PC-3 (cell line): ENCODE measurements around the gene PTPRN2. TPM values are rescaled to one million over a fixed set of nuclear protein-coding genes. Genes with fewer than 3 reads are reported as not detected.

Experiments
- ATAC-seq: fragments of 200-7000 bp; cut with Tn5 transposase; 2 replicates; pipeline ENCODE4 v1.9.1; 2020; ENCODE audit warnings: mild to moderate bottlenecking, moderate library complexity
- BruUV-seq: library from RNA; stranded (reverse); fragments of 400-500 nt; replicated peaks from 2 replicates; lab custom pipeline; 2021; lab: Mats Ljungman, UMichigan
- CTCF ChIA-PET: fragments of 300-600 bp; sonication (Branson Sonifier 250); formaldehyde crosslinking; loops from one replicate; lab custom pipeline; 2022; ENCODE audit warnings: antibody characterized with exemption; lab: Charles Lee
- POLR2A ChIA-PET: fragments of 300-600 bp; sonication (Branson Sonifier 250); formaldehyde crosslinking; loops from one replicate; lab custom pipeline; 2022; ENCODE audit warnings: antibody characterized with exemption; ENCODE audit not compliant: unreplicated experiment; lab: Charles Lee
- DNase-seq: peaks from one replicate; pipeline ENCODE4 v3.0.0-alpha.2; 2015
- H2AFZ ChIP-seq: fragments of 300-600 bp; sonication (generic); 2 replicates; pipeline ENCODE4 v1.6.0; 2016; ENCODE audit warnings: antibody characterized with exemption, low read length
- H3F3A ChIP-seq: fragments of 300-600 bp; sonication (generic); one replicate; pipeline ENCODE4 v1.6.0; 2017; ENCODE audit warnings: antibody characterized with exemption, low read length, control low read depth, mild to moderate bottlenecking; ENCODE audit not compliant: unreplicated experiment
- H3K27ac ChIP-seq: fragments of 300-600 bp; sonication (generic); 2 replicates; pipeline ENCODE4 v1.5.1; 2016; ENCODE audit warnings: mild to moderate bottlenecking, low read length
- H3K27me3 ChIP-seq: fragments of 300-600 bp; sonication (generic); 2 replicates; pipeline ENCODE4 v1.6.1; 2016; ENCODE audit warnings: low read length, mixed read lengths
- H3K36me3 ChIP-seq: fragments of 300-600 bp; sonication (generic); 2 replicates; pipeline ENCODE4 v1.6.1; 2016; ENCODE audit warnings: low read depth, mixed run types, low read length, mixed read lengths
- H3K4me1 ChIP-seq: fragments of 300-600 bp; sonication (generic); 2 replicates; pipeline ENCODE4 v1.5.1; 2016; ENCODE audit warnings: low read length; ENCODE audit not compliant: insufficient read depth
- H3K4me2 ChIP-seq: fragments of 300-600 bp; sonication (generic); 2 replicates; pipeline ENCODE4 v1.6.0; 2016; ENCODE audit warnings: low read length
- H3K4me3 ChIP-seq: fragments of 300-600 bp; sonication (generic); 2 replicates; pipeline ENCODE4 v1.5.1; 2016; ENCODE audit warnings: mild to moderate bottlenecking, low read length, mixed read lengths
- H3K79me2 ChIP-seq: fragments of 300-600 bp; sonication (generic); 2 replicates; pipeline ENCODE4 v1.6.1; 2017; ENCODE audit warnings: low read length, mixed read lengths
- H3K9ac ChIP-seq: fragments of 300-600 bp; sonication (generic); 2 replicates; pipeline ENCODE4 v1.6.0; 2016; ENCODE audit warnings: mild to moderate bottlenecking, low read length
- H3K9me2 ChIP-seq: fragments of 300-600 bp; sonication (generic); replicated peaks from 2 replicates; pipeline ENCODE4 v1.6.1; 2016; ENCODE audit warnings: mixed run types, low read length, mixed read lengths
- H3K9me3 ChIP-seq: fragments of 300-600 bp; sonication (generic); 2 replicates; pipeline ENCODE4 v1.6.1; 2016; ENCODE audit warnings: low read length, mixed read lengths
- H4K20me1 ChIP-seq: fragments of 300-600 bp; sonication (generic); 2 replicates; pipeline ENCODE4 v1.6.1; 2016; ENCODE audit warnings: low read length, mixed read lengths
- CTCF ChIP-seq: fragments of 300-600 bp; sonication (generic); conservative IDR thresholded peaks from 2 replicates; pipeline ENCODE4 v1.5.1; 2017; ENCODE audit warnings: antibody characterized with exemption, low read depth, mild to moderate bottlenecking, low read length
- EZH2 ChIP-seq: fragments of 300-600 bp; sonication (generic); IDR thresholded peaks from one replicate; pipeline ENCODE4 v1.6.1; 2017; ENCODE audit warnings: antibody characterized with exemption, mild to moderate bottlenecking, low read length; ENCODE audit not compliant: unreplicated experiment
- EZH2phosphoT487 ChIP-seq: fragments of 300-600 bp; sonication (generic); IDR thresholded peaks from 2 replicates; pipeline ENCODE4 v1.6.1; 2018; ENCODE audit warnings: mild to moderate bottlenecking, antibody characterized with exemption, low read length, borderline replicate concordance
- intact Hi-C: fragments of 100-400 bp; cut with micrococcal nuclease; formaldehyde crosslinking; loops from 2 replicates; pipeline ENCODE4 v1.9.0; 2023
- total RNA-seq: library from RNA; depleted of rRNA; stranded (reverse); fragments of >200 nt; gene quantifications from 2 replicates; pipeline ENCODE4 v1.2.3, GENCODE V29; 2014

PTPRN2 gene
- total RNA-seq, 1 experiment from 2014 or later = 3.2 TPM

GRCh38 chr7:158054081-158054480 lies 533.5 kb downstream of the PTPRN2 start:
- no peak overlapping the region for H3K4me2 ChIP-seq
- no peak for TF ChIP-seq EZH2
- no peak for TF ChIP-seq CTCF
- no peak for TF ChIP-seq EZH2phosphoT487
- H4K20me1 ChIP-seq = no peaks in the 10 kb centered on the region
- H3K79me2 ChIP-seq = no peaks in the 10 kb centered on the region
- BruUV-seq = no TSS peak
- no peak overlapping the region for H3K9ac ChIP-seq
- DNase-seq (no peak), ATAC-seq (no peak)
- H3K9me2 ChIP-seq = no peaks in the 10 kb centered on the region
- H3K27me3 ChIP-seq = peaks cover 4% of the 10 kb centered on the region
- CTCF ChIA-PET = no interaction called here
- intact Hi-C loops = loop anchor here (2.0 to 10.0 kb wide), 2 partner anchors 301 to 355 kb away; no protein-coding TSS in a partner anchor
- H3K4me1 ChIP-seq = no peaks in the 10 kb centered on the region
- no peaks in the 10 kb centered on the region for H3K36me3 ChIP-seq
- no peak overlapping the region for H3K4me3 ChIP-seq
- H2AFZ ChIP-seq = no peak overlapping the region
- no peaks in the 10 kb centered on the region for H3F3A ChIP-seq
- H3K27ac ChIP-seq = no peak overlapping the region
- no peaks in the 10 kb centered on the region for H3K9me3 ChIP-seq
- POLR2A ChIA-PET = no interaction called here

- BruUV-seq = no TSS peak
- POLR2A ChIA-PET = no interaction called here
- DNase-seq = no peak
- no peaks in the 10 kb centered on the region for H3K9me2 ChIP-seq
- no peaks in the 10 kb centered on the region for H3F3A ChIP-seq
- no peak for ATAC-seq
- no peaks in the 10 kb centered on the region for H3K36me3 ChIP-seq
- no peak overlapping the region for H3K4me2 ChIP-seq
- H2AFZ ChIP-seq = no peak overlapping the region
- no peaks in the 10 kb centered on the region for H3K9me3 ChIP-seq
- TF ChIP-seq EZH2phosphoT487 (no peak), CTCF (no peak), EZH2 (no peak)
- H3K9ac ChIP-seq = no peak overlapping the region
- no peak overlapping the region for H3K4me3 ChIP-seq
- H3K4me1 ChIP-seq = no peaks in the 10 kb centered on the region
- intact Hi-C loops = loop anchor here (10.0 kb wide), 1 partner anchor 301 kb away; no protein-coding TSS in a partner anchor
- H3K79me2 ChIP-seq = no peaks in the 10 kb centered on the region
- H3K27ac ChIP-seq = no peak overlapping the region
- H3K27me3 ChIP-seq = peaks cover 4% of the 10 kb centered on the region
- H4K20me1 ChIP-seq = no peaks in the 10 kb centered on the region
- CTCF ChIA-PET = no interaction called here
Observed at GRCh38 chr7:158053183-158053915, 534.3 kb downstream of the PTPRN2 start.
